CD1c-positive myeloid dendritic cell (primary cell): ENCODE results near the gene PPP1R2B.
A peak's percentile ranks its signal among the peaks of the same experiment; 100 is the strongest.
"Not testable (repeated sequence)": the region's sequence is repeated elsewhere in the genome, so short reads cannot be mapped to it uniquely, and the experiment has no call there.

Experiments
- DNase-seq: peaks from one replicate; pipeline ENCODE4 v3.0.0-alpha.2; 2016; ENCODE audit errors: extremely low spot score

The PPP1R2B gene

GRCh38 chr5:156850206-156850751 lies at the start of gene PPP1R2B:
TSS of gene PPP1R2B (plus strand) at chr5:156850295. CDS start at chr5:156850563, 268 bp downstream.
- DNase-seq = no peak

DNA sequence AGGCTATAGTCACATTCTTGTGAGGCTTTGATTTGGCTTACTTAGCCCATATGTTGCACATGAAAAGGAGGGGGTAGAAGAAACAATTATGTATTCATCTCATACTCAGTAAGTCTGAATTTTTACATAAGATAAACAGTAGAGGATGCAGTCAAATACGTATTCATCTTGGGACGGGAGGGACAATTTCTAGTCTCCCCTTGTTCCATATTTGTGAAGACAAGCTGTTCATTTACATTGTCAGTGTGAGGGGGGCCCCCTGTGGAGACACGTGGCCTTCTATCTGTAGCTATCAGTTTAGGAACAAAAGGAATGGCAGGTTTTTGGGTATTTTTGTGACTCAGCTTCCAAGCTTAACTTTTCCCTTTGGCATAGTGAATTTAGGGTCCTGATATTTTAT lies 49.2 kb upstream of the PPP1R2B start:
- no peak for DNase-seq

GRCh38 chr5:156802501-156802900 lies 47.6 kb upstream of the PPP1R2B start:
- DNase-seq = no peak

- no peak for DNase-seq
Measured at GRCh38 chr5:156803404-156803803, 46.7 kb upstream of the PPP1R2B start.

DNA sequence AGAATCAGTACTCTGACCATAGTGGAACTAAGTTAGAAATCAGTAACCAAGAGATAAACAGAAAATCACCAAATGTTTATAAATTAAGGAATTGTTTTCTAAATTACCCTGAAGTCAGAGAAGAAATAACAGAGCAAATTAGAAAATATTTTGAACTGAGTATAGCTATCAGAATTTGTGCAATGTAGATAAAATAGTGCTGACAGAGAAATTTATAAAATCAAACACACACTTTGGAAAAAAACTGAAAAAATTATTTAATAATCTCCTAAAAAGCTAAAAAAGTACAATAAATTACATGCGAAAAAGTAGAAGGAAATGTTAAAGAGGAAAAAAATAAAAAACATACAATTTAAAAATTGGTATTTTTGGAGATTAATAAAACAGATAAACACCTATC lies 37.1 kb upstream of the PPP1R2B start:
- no peak for DNase-seq

GRCh38 chr5:156815988-156816599 lies 34.0 kb upstream of the PPP1R2B start:
- DNase-seq = peak; percentile 4

DNA sequence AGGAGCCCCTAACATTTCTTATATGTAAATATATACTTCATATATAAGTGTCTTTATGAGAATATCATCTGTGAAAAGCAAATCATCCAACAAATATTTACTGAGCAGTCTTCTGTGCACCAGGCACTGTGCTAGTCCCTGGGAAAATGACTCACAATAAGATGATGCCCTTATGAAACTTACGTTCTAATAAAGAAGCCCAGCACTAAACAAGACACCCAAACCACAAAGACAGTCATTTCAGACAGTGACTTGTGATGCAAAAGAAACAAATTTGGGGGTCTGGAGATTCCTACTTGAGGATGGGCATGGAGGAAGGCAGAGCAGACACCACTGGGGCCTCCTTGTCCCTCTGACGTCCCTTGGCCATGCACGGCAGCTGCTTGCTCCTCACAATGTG lies 30.6 kb upstream of the PPP1R2B start:
- DNase-seq = no peak

DNA sequence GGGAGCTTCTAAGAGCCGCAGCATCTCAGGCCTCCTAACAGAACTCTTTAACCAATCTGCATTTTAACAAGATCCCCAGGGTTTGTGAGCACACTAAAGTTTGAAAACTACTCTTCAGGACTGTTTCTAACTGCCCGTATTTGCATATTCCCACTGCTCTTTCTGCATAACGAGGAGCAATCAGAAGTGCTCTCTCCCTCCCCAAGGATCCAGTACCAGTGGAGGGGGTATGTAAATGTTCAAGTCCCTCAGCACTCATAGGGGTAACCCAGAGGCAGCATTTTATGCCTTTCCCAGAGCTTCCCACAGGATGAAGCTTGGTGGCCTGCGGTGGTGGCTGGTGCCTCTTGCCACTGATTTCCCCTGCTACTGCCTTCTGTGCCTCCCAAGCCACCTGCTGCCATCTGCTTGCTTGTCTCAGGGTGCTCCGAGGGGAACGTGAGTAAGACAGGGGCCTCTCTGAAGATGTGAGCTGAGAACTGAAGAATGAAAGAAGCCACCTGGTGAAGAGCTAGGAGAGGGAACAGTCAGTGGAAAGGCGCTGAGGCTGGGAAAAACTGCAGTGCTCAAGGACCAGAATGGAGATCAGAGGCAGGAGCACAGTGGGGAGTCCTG lies 30.0 kb upstream of the PPP1R2B start:
- no peak for DNase-seq

DNA sequence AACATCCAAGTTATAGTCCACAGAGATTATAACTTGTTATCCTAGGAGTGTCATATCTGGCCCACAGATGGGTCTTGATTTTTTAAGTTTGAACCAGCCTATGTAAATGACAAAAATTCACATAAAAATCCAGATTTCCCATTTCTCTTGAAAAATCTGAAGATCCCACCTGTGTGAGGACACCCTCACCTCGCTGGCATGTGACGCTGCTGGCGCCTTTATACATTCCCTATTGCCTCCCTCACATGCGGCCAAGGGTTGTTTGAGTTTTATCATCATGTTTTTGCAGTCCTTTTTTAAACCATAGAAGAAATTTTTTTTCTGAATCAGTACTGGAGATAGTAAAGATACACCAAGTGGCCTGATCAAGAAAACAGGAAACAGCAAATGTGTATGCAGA lies 25.9 kb upstream of the PPP1R2B start:
- no peak for DNase-seq

- no peak for DNase-seq
Measured at GRCh38 chr5:156824800-156825199, 25.3 kb upstream of the PPP1R2B start.

DNA sequence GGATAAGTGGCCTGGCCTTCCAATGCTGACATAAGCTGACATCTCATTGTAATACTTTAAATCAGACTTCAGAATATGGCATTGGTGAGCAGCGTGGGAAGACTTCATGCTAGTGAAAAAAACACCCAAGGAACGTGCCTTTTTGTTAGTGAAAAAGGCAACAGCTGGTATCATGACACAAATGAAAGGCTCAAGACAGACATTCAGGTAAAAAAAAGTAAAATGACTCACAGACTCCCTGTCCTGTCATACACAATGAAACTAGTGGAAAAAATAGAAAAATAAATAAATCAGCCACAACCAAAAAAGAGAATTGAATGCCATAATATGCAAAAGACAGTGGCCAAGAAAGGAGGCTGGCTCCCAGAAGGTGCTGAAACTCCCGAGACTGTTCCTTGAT lies 24.4 kb upstream of the PPP1R2B start:
- no peak for DNase-seq

- no peak for DNase-seq
Measured at GRCh38 chr5:156826150-156826549, 23.9 kb upstream of the PPP1R2B start.

GRCh38 chr5:156834916-156835315 lies 15.2 kb upstream of the PPP1R2B start:
- DNase-seq = no peak

GRCh38 chr5:156835905-156836304 lies 14.2 kb upstream of the PPP1R2B start:
- DNase-seq = no peak

- DNase-seq = no peak
Measured at GRCh38 chr5:156836846-156837245, 13.2 kb upstream of the PPP1R2B start.

DNA sequence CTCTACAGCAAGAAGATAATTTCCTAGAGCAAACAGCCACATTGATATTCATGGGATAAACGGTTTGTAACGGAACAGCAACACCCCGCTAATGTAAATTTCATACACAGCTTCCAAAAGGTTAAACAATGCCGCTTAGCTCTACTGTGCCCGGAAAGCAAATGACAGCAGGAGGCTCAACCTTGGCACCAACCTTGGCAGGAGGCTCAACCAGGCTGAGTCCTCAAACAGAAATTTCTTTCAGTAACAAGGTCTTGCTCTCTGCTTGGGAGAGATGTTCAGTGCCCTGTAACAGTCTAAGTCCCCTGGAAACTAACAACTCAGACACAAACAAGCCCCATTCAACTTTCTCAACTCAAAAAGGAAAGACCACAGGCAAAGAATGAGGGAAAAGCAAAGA lies 11.1 kb upstream of the PPP1R2B start:
- DNase-seq = no peak

- DNase-seq = no peak
Measured at GRCh38 chr5:156841737-156842136, 8.4 kb upstream of the PPP1R2B start.

- no peak for DNase-seq
Measured at GRCh38 chr5:156846914-156847313, 3.2 kb upstream of the PPP1R2B start.

GRCh38 chr5:156848447-156848846 lies 1.6 kb upstream of the PPP1R2B start:
- not testable (repeated sequence) for DNase-seq

GRCh38 chr5:156851880-156852279 lies 1.8 kb downstream of the PPP1R2B start:
- DNase-seq = no peak

GRCh38 chr5:156853055-156853454 lies 3.0 kb downstream of the PPP1R2B start:
- DNase-seq = not testable (repeated sequence)

GRCh38 chr5:156865427-156865826 lies 15.3 kb downstream of the PPP1R2B start:
- DNase-seq = no peak

DNA sequence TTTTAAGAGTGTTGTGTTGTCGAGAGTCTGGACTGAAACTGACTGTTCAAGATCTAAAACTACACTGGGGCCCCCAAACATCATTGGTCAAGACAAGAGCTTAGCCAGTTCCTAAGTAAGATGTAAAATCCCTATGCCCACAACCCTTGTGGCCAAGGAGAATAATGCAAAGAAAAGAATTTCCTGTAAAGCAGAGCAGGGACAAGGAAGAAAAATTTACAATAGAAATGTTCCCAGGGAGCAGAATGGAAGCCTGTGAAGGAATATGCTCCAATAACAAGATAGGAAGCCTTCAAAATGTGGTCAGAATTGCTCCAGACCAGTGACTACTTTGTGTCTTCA lies 20.4 kb downstream of the PPP1R2B start:
- DNase-seq = no peak

DNA sequence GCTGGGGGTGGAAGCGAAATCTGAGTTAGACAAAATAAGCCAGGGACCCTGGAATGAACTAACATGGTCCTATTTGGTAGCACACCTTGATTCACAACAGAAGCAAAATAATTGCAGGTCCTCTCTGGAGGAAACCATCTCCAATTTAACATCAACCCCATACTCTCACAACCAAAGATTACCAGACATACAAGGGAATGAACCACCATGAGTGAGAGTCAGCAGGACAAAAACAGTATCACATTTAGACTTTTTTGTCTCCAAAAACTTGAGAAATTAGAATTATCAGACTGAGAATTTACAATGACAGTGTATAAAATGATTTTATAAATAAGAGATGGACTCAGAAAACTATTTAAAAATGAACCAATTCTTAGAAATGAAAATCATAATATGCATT lies 21.1 kb downstream of the PPP1R2B start:
- DNase-seq = no peak
